Natural killer cell treated with Interleukin-12 subunit alpha and Interleukin-12 subunit beta and Interleukin-15 and Interleukin-18, amount 100 ng/mL, for 72 hours (primary cell): Measurements from ENCODE around the gene TSR3. TPM values are rescaled to one million over a fixed set of nuclear protein-coding genes. Genes with fewer than 3 reads are reported as not detected.

Experiments
- ATAC-seq, 2 donors: fragments of 150-1000 bp; cut with Tn5 transposase in 1 of 2; sonication (Bioruptor Pico), chemical (Tn5 transposase) in 1 of 2; 2 replicates each; pipeline ENCODE4 v1.10.0; 2021
- DNase-seq: peaks from one replicate; pipeline ENCODE4 v3.0.0; 2022; ENCODE audit warnings: low spot score
- H3K27ac Mint-ChIP-seq, 2 donors: 1 replicate in 1 of 2; 2 replicates in 1 of 2; pipeline ENCODE4 v1.8.0; 2022; ENCODE audit warnings: mixed read lengths in 2 of 2, mild to moderate bottlenecking in 1 of 2, moderate library complexity in 1 of 2
- H3K27me3 Mint-ChIP-seq, 2 donors: 1 replicate in 1 of 2; 2 replicates in 1 of 2; pipeline ENCODE4 v1.8.0; 2022; ENCODE audit warnings: mixed read lengths in 2 of 2
- H3K36me3 Mint-ChIP-seq: one replicate; pipeline ENCODE4 v1.8.0; 2022; ENCODE audit warnings: mixed read lengths
- H3K4me1 Mint-ChIP-seq, 2 donors: 1 replicate in 1 of 2; 2 replicates in 1 of 2; pipeline ENCODE4 v1.8.0; 2022; ENCODE audit warnings: low read depth in 2 of 2, mixed read lengths in 2 of 2, mild to moderate bottlenecking in 1 of 2
- H3K4me3 Mint-ChIP-seq: one replicate; pipeline ENCODE4 v1.8.0; 2022; ENCODE audit warnings: mixed read lengths
- H3K9me3 Mint-ChIP-seq: 2 replicates; pipeline ENCODE4 v1.8.0; 2022; ENCODE audit warnings: mixed read lengths
- total RNA-seq, 2 donors: library from RNA; stranded (reverse); gene quantifications; one replicate each; pipeline ENCODE4 v1.2.3, GENCODE V29; 2022

TSR3 gene
- total RNA-seq, 2 donors from 2014 or later: 57.4 to 108 TPM

GRCh38 chr16:1343428-1344242, 8.0 kb downstream of the TSR3 start:
- Mint-ChIP-seq H3K27me3 (no peaks in the 10 kb centered on the region), H3K9me3 (no peaks in the 10 kb centered on the region), H3K4me3 (peak overlapping the region; percentile 61), H3K36me3 (no peaks in the 10 kb centered on the region), H3K27ac (peak overlapping the region; percentile 17 to 62), H3K4me1 (peaks cover 9 to 10% of the 10 kb centered on the region in 2 donors)
- no peak for DNase-seq
- no peak for ATAC-seq

- Mint-ChIP-seq H3K4me1 (peaks cover 9 to 10% of the 10 kb centered on the region in 2 donors), H3K9me3 (no peaks in the 10 kb centered on the region), H3K27me3 (no peaks in the 10 kb centered on the region), H3K27ac (peak overlapping the region; percentile 17 to 62), H3K36me3 (no peaks in the 10 kb centered on the region), H3K4me3 (peak overlapping the region; percentile 61)
- DNase-seq: peak; percentile 93
- ATAC-seq: peak; percentile 94 to 96
These were observed 8.9 kb downstream of the TSR3 start for GRCh38 chr16:1342526-1343427.

- Mint-ChIP-seq H3K4me1 (peaks cover 9 to 10% of the 10 kb centered on the region in 2 donors), H3K27me3 (no peaks in the 10 kb centered on the region), H3K27ac (no peak overlapping the region), H3K4me3 (peak overlapping the region; percentile 61), H3K9me3 (no peaks in the 10 kb centered on the region), H3K36me3 (no peaks in the 10 kb centered on the region)
- no peak for ATAC-seq
- DNase-seq: no peak
These were observed 9.9 kb downstream of the TSR3 start for GRCh38 chr16:1341495-1342420.

GRCh38 chr16:1340730-1341494, 10.8 kb downstream of the TSR3 start:
- Mint-ChIP-seq H3K27ac (no peak overlapping the region), H3K4me1 (peaks cover 9 to 10% of the 10 kb centered on the region in 2 donors), H3K4me3 (no peak overlapping the region), H3K27me3 (no peaks in the 10 kb centered on the region), H3K9me3 (no peaks in the 10 kb centered on the region), H3K36me3 (no peaks in the 10 kb centered on the region)
- no peak for DNase-seq
- ATAC-seq: no peak

- H3K27ac Mint-ChIP-seq: no peak overlapping the region
- ATAC-seq (no peak), DNase-seq (no peak)
- peaks cover 0 to 2% of the 10 kb centered on the region in 2 donors for H3K27me3 Mint-ChIP-seq
- H3K9me3 Mint-ChIP-seq: no peaks in the 10 kb centered on the region
- peaks cover 9 to 10% of the 10 kb centered on the region in 2 donors for H3K4me1 Mint-ChIP-seq
- H3K36me3 Mint-ChIP-seq: no peaks in the 10 kb centered on the region
- no peak overlapping the region for H3K4me3 Mint-ChIP-seq
These were observed 12.6 kb downstream of the TSR3 start for GRCh38 chr16:1338855-1339675.

- peaks cover 5 to 8% of the 10 kb centered on the region in 2 donors for H3K4me1 Mint-ChIP-seq
- peaks cover 0 to 2% of the 10 kb centered on the region in 2 donors for H3K27me3 Mint-ChIP-seq
- H3K4me3 Mint-ChIP-seq: no peak overlapping the region
- H3K36me3 Mint-ChIP-seq: no peaks in the 10 kb centered on the region
- H3K27ac Mint-ChIP-seq: no peak overlapping the region
- no peak for ATAC-seq
- no peaks in the 10 kb centered on the region for H3K9me3 Mint-ChIP-seq
- no peak for DNase-seq
These were observed 13.5 kb downstream of the TSR3 start for GRCh38 chr16:1338119-1338730.

GRCh38 chr16:1337486-1337885, 14.2 kb downstream of the TSR3 start:
- no peak overlapping the region for H3K27ac Mint-ChIP-seq

GRCh38 chr16:1336619-1337018, 15.1 kb downstream of the TSR3 start:
- H3K36me3 Mint-ChIP-seq: no peaks in the 10 kb centered on the region
- no peak for ATAC-seq
- DNase-seq: no peak

More at GRCh38 chr16:1337486-1337885, 14.2 kb downstream of the TSR3 start:
- Mint-ChIP-seq H3K9me3 (no peaks in the 10 kb centered on the region), H3K4me1 (peaks cover 0 to 3% of the 10 kb centered on the region in 2 donors), H3K36me3 (no peaks in the 10 kb centered on the region), H3K4me3 (no peak overlapping the region), H3K27me3 (peaks cover 0 to 2% of the 10 kb centered on the region in 2 donors)
- DNase-seq (no peak), ATAC-seq (no peak)

GRCh38 chr16:1335996-1336395, 15.7 kb downstream of the TSR3 start:
- no peak overlapping the region for H3K27ac Mint-ChIP-seq
- H3K9me3 Mint-ChIP-seq: no peaks in the 10 kb centered on the region
- DNase-seq (no peak), ATAC-seq (no peak)
- H3K36me3 Mint-ChIP-seq: no peaks in the 10 kb centered on the region
- H3K4me3 Mint-ChIP-seq: no peak overlapping the region
- H3K4me1 Mint-ChIP-seq: peaks cover 0 to 8% of the 10 kb centered on the region in 2 donors
- peaks cover 0 to 2% of the 10 kb centered on the region in 2 donors for H3K27me3 Mint-ChIP-seq

More at GRCh38 chr16:1336619-1337018, 15.1 kb downstream of the TSR3 start:
- H3K27ac Mint-ChIP-seq: no peak overlapping the region
- H3K27me3 Mint-ChIP-seq: peaks cover 0 to 2% of the 10 kb centered on the region in 2 donors
- H3K4me1 Mint-ChIP-seq: peaks cover 0 to 6% of the 10 kb centered on the region in 2 donors
- H3K9me3 Mint-ChIP-seq: no peaks in the 10 kb centered on the region
- H3K4me3 Mint-ChIP-seq: no peak overlapping the region

GRCh38 chr16:1335211-1335971, 16.3 kb downstream of the TSR3 start:
- peaks cover 0 to 8% of the 10 kb centered on the region in 2 donors for H3K4me1 Mint-ChIP-seq
- no peak for ATAC-seq
- H3K36me3 Mint-ChIP-seq: no peaks in the 10 kb centered on the region
- DNase-seq: no peak
- H3K4me3 Mint-ChIP-seq: no peak overlapping the region
- H3K27me3 Mint-ChIP-seq: peaks cover 0 to 2% of the 10 kb centered on the region in 2 donors
- H3K9me3 Mint-ChIP-seq: no peaks in the 10 kb centered on the region
- H3K27ac Mint-ChIP-seq: no peak overlapping the region

GRCh38 chr16:1334739-1335138, 16.9 kb downstream of the TSR3 start:
- peaks cover 0 to 2% of the 10 kb centered on the region in 2 donors for H3K27me3 Mint-ChIP-seq
- H3K27ac Mint-ChIP-seq: no peak overlapping the region
- no peak overlapping the region for H3K4me3 Mint-ChIP-seq
- peaks cover 0 to 8% of the 10 kb centered on the region in 2 donors for H3K4me1 Mint-ChIP-seq
- ATAC-seq (no peak), DNase-seq (no peak)
- no peaks in the 10 kb centered on the region for H3K9me3 Mint-ChIP-seq
- no peaks in the 10 kb centered on the region for H3K36me3 Mint-ChIP-seq
